Effector CD4-positive, alpha-beta T cell (primary cell): ENCODE measurements around the gene CACNG4. TPM values are rescaled to one million over a fixed set of nuclear protein-coding genes. Genes with fewer than 3 reads are reported as not detected.

Source experiments
- DNase-seq: peaks from one replicate; pipeline ENCODE4 v3.0.0-alpha.2; 2020
- total RNA-seq: gene quantifications from one replicate; lab custom pipeline; 2026; lab: John Stamatoyannopoulos, UW

The CACNG4 gene
- not detected for total RNA-seq

DNA sequence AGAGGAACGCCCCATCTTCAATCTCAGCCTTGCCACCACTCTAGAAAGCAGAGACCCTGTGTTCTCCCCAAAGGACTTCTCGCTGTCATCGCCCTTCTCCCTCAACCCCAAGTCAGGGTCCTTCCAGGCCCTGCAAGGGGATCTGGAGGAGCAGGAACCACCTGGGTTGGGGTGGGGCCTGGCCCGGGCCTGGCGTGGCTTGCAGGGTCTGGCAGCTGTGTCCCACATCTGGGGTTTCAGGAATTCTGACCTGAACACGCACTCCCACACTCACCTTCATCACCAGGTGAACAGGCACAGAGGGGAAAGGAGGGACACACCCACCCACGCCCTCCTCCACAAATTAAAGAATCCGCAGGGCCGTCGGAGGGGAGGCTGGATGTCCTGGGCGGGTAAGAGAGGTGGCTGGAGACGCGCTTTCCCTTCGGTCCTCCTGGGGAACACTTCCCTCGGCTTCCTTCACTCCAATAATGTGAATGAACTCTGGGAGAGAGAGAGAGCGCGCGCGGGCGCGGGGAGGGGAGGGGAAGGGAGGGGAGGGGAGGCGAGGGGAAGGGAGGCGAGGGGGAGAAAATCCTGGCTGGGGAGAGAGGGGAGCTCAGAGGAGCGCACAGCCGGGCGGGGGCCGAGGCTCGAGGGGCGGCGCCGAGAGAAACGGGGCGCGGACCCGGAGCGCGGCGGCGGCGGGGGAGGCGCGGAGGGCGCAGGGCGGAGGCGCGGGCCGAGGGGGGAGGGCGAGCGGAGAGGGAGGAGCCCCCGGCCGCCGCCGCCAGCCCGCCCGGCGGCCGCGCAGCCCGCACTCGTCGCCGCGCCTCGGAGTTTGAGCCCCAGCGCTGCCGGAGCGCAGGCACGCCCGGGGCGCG lies at the start of gene CACNG4:
Gene CACNG4 (plus strand): TSS at position 799 of the 863 bp plus-strand sequence. CDS start 205 bp downstream, outside the sequence.
- DNase-seq: no peak

GRCh38 chr17:66915204-66915611 lies 49.3 kb upstream of the CACNG4 start:
- DNase-seq: no peak

- DNase-seq: no peak
Measured at GRCh38 chr17:66915792-66916191, 48.7 kb upstream of the CACNG4 start.

DNA sequence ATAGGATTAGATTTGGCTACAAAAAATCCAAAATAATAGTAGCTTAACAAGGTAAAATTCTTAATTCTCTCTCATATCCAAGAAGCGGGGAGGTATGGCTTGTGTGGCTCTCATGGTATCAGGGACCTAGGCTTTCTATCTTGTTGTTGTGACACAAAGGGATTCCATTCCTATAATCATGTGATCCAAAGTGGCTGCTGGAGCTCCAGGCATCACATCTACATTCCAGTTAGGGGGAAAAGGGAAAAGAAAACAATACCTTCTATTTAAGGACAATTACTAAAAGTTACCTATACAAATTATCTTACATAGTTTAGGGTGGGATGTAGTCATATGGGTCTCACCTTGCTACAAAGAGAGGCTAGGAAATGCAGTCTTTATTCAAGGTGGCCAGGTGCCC lies 47.6 kb upstream of the CACNG4 start:
- no peak for DNase-seq

DNA sequence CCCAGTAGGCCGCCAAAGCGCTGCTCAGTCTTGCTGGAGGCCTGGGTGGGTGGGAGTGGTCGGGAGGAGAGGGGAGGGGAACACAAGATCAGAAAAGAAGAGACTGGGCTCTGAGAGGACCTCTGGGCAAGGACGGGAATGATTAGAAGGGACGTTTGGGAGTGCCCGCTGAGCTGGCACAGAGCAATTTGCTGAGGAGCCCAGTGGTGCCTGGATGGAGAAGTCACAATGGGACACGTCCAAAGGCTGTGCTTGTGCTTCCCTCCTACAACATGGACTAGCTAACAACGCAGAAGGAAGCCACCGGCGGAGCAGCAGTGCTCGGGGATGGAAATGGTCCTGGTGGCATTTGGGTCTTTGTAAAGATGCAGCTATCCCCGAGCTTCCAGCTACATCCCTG lies 45.6 kb upstream of the CACNG4 start:
- no peak for DNase-seq

DNA sequence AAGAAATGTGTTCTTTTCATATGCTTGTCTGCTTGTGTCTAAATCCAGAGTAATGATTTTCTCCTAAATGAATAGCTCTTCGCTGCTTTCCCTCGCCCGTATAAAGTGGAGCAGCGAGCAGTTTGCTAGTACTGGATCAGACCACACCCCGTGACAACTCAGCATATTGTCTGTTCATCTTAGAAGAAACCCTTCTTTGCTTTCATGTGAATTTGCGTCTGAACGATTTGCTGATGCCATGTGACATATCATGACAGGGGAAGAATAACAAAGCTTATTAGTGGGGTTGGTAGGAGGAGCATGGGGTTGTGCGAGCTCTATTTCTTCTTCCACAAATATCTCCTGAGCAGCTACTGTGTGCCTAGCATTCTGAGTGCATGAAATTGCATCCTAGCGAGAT lies 44.1 kb upstream of the CACNG4 start:
- no peak for DNase-seq

DNA sequence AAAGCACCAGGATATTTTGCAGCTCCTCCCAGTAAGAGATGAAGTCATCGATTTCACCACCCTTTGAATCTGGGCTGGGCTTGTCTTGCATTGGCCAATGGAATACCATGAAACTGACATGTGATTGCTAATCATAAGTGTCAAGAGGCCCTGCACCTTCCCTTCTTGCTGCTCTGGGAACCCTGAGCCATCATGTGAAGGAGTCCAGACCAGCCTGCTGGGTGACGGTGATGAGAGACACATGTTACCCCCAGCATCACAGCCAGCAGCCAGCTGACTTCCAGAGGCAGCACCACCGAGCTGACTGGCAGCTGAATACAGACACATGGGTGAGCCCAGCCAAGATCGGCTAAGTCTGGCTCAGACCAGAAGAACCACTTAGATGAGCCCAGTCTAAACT lies 43.6 kb upstream of the CACNG4 start:
- no peak for DNase-seq

DNA sequence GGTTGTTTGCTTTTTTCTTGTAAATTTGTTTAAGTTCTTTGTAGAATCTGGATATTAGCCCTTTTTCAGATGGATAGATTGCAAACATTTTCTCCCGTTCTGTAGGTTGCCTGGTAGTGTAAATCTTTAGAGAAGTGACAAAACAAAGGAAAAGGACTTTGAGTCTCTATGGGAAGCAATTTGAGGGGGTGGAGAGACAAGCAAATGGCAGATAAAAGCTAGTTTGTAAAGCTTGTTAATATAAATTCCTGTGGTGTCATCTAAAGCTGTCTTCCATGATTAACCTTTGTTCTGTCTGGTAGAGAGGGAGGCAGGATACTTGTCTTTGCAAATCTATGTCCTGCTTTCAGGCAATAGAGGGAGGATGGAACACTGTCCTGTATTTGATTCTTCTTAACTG lies 40.6 kb upstream of the CACNG4 start:
- DNase-seq: no peak

GRCh38 chr17:66925811-66926500 lies 38.6 kb upstream of the CACNG4 start:
- DNase-seq: no peak

GRCh38 chr17:66928949-66929348 lies 35.6 kb upstream of the CACNG4 start:
- DNase-seq: no peak

- DNase-seq: no peak
Measured at GRCh38 chr17:66929591-66929990, 34.9 kb upstream of the CACNG4 start.

- DNase-seq: no peak
Measured at GRCh38 chr17:66930933-66931332, 33.6 kb upstream of the CACNG4 start.

GRCh38 chr17:66932311-66932710 lies 32.2 kb upstream of the CACNG4 start:
- DNase-seq: no peak

GRCh38 chr17:66934040-66934439 lies 30.5 kb upstream of the CACNG4 start:
- no peak for DNase-seq

DNA sequence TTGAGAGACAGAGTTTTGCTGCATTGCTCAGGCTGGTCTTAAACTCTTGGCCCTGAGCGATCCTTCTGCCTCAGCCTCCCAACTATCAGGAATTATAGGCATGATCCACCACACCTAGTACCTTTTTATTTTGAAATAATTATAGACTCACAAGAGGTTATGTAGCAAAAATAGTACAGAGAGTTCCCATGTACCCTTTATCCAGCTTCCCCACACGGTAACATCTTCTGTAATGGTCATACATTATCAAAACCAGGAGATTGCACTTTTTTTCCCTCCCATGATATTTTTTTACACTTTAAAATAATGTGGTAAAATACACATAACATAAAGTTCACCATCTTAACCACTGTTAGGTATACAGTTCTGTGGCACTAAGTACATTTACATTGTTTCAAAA lies 28.8 kb upstream of the CACNG4 start:
- DNase-seq: no peak

- DNase-seq: no peak
Measured at GRCh38 chr17:66938656-66939055, 25.9 kb upstream of the CACNG4 start.

DNA sequence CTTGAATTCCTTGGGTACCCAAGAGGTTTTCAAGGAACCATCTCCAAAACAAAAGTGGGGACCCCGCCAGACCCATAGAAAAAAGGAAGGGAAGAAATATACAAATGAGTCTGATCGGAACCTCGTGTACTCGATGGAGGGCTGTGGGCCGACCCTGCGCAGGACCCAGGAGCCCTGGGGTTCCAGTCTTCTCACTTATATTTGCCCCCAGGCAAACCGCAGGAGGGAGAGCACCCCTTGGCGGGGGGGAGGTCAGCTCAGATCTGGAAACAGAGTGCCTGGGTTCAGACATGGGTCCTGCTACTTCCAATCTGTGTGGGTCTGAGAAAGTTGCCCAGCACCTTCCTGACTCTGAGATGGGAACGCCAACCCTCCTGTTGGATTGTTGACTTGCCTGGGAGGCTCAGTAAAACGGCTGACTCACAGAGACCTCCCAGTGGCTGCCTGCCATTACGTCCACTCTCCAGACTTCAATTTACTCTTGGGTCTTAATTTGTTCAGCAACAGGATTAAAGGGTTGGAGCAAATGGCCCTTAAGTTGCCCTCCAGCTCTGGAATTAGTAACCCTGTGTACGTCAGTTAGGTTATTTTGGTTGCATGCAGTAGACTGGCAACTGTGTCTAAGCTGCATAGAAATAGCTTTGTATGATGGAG lies 24.9 kb upstream of the CACNG4 start:
- DNase-seq: no peak

GRCh38 chr17:66941249-66941648 lies 23.3 kb upstream of the CACNG4 start:
- DNase-seq: no peak

GRCh38 chr17:66941773-66942450 lies 22.6 kb upstream of the CACNG4 start:
- DNase-seq: no peak

DNA sequence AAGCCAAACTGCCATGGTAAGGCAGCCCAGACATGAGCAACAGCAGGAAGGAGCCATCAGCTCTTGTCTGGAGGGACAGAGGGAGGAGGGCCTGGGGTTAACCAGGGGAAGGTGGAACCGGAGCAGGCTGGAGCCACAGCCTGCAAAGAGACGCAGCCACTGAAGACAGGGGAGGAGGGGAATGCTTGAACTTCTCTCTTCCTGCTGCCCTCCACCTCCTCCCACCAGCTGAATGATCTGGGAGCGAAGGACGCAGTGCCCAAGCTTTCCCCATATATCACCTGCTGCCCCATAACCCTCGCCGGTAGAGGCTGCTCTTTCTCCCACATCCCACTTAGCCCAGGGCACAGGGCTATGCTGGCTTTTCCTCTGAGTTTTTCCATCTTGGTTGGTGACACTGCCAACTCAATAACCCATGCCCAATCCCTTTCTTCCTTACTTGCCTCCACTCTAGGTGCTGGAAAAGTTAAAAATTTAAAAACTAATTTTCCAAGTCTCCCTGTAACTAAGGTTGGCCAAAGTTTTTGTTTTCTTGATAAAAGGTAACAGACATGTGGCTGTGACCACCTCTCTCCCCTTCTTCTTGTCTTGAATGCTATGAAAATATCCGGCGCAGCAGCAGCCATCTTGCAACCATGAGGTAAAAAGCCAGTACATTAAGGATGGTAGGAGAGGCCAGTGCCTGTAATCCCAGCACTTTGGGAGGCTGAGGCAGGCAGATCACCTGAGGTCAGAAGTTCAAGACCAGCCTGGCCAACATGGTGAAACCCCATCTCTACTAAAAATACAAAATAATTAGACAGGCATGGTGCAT lies 21.8 kb upstream of the CACNG4 start:
- no peak for DNase-seq

DNA sequence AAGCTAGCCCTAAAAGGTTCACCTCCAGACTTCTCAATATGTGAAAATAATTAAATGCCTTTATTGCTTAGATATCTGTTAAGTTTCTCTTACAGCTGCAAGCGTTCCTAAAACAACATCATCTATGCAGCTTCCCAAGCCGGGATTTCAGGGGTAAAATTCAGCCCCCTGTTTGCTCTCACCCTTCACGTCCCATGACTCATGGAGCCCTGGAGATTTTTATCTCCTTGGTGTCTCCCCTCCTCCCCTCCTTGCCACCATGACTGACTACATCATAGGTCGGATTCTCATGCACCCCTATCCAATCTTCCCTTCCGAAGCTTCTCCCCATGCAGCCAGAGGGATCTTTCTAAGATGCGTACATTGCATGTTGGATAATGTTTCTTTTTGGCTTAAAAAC lies 21.0 kb upstream of the CACNG4 start:
- no peak for DNase-seq
